Mesenteric fat pad (tissue), 1 donor: ENCODE measurements around the gene NHSL1. TPM values are rescaled to one million over a fixed set of nuclear protein-coding genes. Genes with fewer than 3 reads are reported as not detected.

Source experiments
- DNase-seq: peaks from one replicate; pipeline ENCODE4 v3.0.0-alpha.2; 2020; ENCODE audit warnings: low spot score
- total RNA-seq: library from RNA; stranded (reverse); fragmentation: NEBNext Ultra II Directional; extraction: Animal tissue kit (Norgen Biotek cat#: 25700); gene quantifications from one replicate; pipeline ENCODE4 v1.2.1, GENCODE V29; 2021
- donor health status: DM: yes; HTN: yes; CAD: no.

Gene NHSL1
- total RNA-seq, 1 donor from 2014 or later = 11.9 TPM

GRCh38 chr6:138404666-138405337 lies 94.5 kb downstream of the NHSL1 start:
- DNase-seq = no peak

GRCh38 chr6:138403801-138404665 lies 95.3 kb downstream of the NHSL1 start, which contains the start of gene HEBP2:
Gene HEBP2 (plus strand): TSS chr6:138404223. CDS start chr6:138404496, 273 bp downstream.
- DNase-seq = peak; percentile 96

- no peak for DNase-seq
Measured at GRCh38 chr6:138403324-138403800, 95.9 kb downstream of the NHSL1 start.

GRCh38 chr6:138402838-138403187 lies 96.5 kb downstream of the NHSL1 start:
- DNase-seq = no peak

GRCh38 chr6:138401960-138402837 lies 97.1 kb downstream of the NHSL1 start:
- DNase-seq = no peak

GRCh38 chr6:138400326-138400725 lies 99.0 kb downstream of the NHSL1 start:
- DNase-seq = no peak

GRCh38 chr6:138397128-138398122 lies 101.9 kb downstream of the NHSL1 start:
- no peak for DNase-seq

GRCh38 chr6:138396709-138397108 lies 102.6 kb downstream of the NHSL1 start:
- no peak for DNase-seq

- no peak for DNase-seq
Measured at GRCh38 chr6:138393871-138394783, 105.2 kb downstream of the NHSL1 start.

GRCh38 chr6:138389551-138389950 lies 109.7 kb downstream of the NHSL1 start:
- no peak for DNase-seq

GRCh38 chr6:138387577-138388368 lies 111.5 kb downstream of the NHSL1 start:
- no peak for DNase-seq

GRCh38 chr6:138386897-138387296 lies 112.4 kb downstream of the NHSL1 start:
- DNase-seq = no peak

GRCh38 chr6:138383776-138384175 lies 115.5 kb downstream of the NHSL1 start:
- no peak for DNase-seq

- no peak for DNase-seq
Measured at GRCh38 chr6:138382498-138383265, 116.6 kb downstream of the NHSL1 start.

- no peak for DNase-seq
Measured at GRCh38 chr6:138378463-138378862, 120.8 kb downstream of the NHSL1 start.

GRCh38 chr6:138377844-138378243 lies 121.5 kb downstream of the NHSL1 start, which contains the start of gene SMIM28:
Gene SMIM28 (plus strand): TSS chr6:138377905. CDS start chr6:138378073, 168 bp downstream.
- DNase-seq = no peak

- DNase-seq = no peak
Measured at GRCh38 chr6:138377042-138377441, 122.3 kb downstream of the NHSL1 start.
